ENCODE measurements around the gene PCDHA3.
"Not testable (repeated sequence)": the region's sequence is repeated elsewhere in the genome, so short reads cannot be mapped to it uniquely, and the experiment has no call there.

The PCDHA3 gene

DNA sequence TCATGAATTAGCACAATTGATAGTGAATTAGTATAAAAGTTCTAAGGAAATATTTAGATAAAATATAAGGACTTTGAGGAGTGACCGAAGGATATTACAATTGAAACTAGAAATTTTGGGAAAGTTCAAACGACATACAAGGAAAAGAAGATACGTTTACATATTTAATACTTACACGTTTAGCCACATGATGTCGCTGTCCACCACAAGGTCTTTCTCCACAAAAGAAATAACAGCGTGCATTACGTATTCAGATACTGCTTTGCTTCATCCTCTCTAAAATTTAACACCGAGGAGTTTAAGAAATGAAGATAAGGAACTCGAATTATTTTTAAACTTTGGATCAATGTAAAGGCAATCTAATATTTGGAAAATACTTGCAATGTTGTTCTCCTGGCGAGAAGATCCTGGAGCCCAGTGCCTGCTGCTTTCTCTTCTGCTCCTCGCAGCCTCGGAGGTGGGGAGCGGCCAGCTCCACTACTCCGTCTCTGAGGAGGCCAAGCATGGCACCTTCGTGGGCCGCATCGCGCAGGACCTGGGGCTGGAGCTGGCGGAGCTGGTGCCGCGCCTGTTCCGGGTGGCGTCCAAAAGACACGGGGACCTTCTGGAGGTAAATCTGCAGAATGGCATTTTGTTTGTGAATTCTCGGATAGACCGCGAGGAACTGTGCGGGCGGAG lies at the start of gene PCDHA3:
PCDHA3 (plus strand) TSS at position 242 of the 678 bp plus-strand sequence.
- no peak for DNase-seq (ENCODE audit: low spot score)

DNA sequence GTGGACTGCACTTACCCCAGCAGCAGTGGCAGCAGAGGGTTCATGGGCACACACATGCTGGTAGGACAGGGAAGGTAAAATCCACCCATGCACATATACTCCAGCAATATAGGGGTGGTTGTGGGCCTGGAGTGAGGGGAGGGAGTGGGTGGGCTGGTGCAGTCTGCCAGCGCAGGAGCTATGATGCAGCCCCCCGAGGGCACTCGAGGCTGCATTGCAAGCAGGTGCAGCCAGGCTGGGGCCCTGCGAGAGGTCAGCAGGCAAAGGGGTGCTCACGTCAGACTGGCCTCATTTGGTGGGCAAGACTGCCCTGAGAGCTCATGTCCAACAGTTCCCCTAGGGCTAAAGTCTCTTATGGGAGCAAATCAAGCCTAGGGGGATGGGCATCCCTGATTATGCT lies 47.3 kb upstream of the PCDHA3 start:
- no peak for DNase-seq (ENCODE audit: low spot score)

DNA sequence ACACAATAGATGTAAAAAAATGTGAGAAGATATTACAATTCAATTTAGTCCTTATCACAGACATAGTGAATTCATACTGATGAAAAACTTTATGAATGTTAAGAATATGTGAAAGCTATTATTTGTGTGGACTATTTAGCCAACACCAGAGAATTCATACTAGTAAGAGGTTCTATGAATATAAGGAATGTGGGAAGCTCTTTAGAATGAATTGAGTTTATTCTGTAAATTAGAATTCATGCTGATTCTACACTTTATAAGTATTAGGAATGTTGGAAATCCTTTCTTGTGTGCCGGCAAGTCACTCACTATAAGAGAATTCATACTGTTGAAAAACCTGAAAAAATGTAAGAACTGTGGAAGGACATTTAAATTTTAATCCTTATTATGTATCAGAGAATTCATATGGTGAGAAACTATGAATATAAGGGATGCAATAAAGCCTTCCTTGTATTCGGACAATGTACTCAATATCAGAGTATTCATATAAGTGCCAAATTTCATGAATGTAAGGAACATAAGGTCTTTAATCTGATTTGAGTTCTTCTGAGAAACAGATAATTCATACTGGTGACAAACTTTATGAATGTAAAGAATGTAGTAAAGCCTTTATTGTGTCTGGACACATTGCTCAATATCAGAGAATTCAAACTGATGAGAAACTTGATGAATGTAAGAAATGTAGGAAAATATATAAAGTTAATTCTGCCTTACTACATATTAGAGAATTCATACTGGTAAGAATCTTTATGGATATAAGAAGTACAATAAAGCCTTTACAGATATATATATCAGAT lies 36.5 kb upstream of the PCDHA3 start:
- no peak for DNase-seq (ENCODE audit: low spot score)

DNA sequence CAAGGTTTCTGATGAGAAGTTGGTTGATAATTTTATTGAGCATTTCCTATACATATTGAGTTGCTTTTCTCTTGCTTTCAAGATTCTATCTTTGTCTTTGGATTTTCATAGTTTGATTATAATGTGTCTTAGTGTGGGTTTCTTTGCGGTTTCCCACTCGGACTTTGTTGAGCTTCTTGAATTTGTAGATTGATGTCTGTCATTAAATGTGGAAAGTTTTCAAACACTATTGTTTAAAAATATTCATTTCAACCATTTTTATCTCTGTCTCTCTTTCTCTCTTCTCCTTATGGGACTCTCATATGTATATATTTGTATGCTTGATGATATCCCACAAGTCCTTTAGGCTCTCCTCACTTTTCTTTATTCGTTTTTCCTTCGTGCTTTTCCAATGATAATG lies 33.4 kb upstream of the PCDHA3 start:
- no peak for DNase-seq (ENCODE audit: low spot score)

DNA sequence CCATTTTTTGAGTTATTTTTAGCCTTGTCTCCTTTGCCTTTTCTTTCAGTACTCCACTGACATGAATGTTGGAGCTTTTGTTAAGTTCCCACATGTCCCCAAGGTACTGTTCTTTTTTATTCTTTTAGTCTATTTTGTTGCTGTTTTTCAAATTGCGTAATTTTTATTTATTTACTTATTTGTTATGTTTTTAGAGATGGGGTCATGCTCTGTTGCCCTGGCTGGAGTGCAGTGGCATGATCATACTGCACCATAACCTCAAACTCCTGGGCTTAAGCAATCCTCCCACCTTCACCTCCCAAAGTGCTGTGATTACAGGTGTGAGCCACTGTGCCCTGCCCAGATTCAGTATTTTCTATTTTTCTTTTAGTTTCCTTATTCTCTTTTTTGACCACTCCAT lies 20.3 kb upstream of the PCDHA3 start:
- DNase-seq (ENCODE audit: low spot score): no peak

DNA sequence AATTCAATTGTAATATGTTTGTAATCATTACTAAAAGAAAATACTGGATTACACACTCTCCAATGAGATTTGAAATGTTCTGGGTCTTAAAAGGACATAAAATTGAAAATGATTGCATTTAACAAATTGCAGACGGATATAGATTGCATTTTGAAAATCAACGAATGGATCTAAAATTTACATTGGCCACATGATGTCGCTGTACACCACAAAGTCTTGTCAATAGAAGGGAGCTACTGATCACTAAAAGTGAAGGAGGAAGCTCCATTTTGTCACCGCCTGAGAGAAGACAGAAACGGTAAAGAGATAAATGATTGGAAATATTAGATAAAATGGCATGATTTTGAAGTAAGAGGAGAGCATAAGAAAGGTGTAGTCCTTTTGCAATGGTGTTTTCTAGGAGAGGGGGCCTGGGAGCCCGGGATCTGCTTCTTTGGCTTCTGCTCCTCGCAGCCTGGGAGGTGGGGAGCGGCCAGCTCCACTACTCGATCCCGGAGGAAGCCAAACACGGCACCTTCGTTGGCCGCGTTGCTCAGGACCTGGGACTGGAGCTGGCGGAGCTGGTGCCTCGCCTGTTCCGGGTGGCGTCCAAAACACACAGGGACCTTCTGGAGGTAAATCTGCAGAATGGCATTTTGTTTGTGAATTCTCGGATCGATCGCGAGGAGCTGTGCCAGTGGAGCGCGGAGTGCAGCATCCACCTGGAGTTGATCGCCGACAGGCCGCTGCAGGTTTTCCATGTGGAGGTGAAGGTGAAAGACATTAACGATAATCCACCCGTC lies 14.8 kb upstream of the PCDHA3 start, which contains the start of gene PCDHA1:
PCDHA1 (plus strand) TSS at position 236 of the 782 bp plus-strand sequence.
- no peak for DNase-seq (ENCODE audit: low spot score)

DNA sequence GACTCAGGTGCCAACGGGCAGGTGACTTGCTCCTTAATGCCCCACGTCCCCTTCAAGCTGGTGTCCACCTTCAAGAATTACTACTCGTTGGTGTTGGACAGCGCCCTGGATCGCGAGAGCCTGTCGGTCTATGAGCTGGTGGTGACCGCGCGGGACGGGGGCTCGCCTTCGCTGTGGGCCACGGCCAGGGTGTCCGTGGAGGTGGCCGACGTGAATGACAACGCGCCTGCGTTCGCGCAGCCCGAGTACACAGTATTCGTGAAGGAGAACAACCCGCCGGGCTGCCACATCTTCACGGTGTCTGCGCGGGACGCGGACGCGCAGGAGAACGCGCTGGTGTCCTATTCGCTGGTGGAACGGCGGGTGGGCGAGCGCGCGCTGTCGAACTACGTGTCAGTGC lies 13.4 kb upstream of the PCDHA3 start:
- DNase-seq (ENCODE audit: low spot score): not testable (repeated sequence)

DNA sequence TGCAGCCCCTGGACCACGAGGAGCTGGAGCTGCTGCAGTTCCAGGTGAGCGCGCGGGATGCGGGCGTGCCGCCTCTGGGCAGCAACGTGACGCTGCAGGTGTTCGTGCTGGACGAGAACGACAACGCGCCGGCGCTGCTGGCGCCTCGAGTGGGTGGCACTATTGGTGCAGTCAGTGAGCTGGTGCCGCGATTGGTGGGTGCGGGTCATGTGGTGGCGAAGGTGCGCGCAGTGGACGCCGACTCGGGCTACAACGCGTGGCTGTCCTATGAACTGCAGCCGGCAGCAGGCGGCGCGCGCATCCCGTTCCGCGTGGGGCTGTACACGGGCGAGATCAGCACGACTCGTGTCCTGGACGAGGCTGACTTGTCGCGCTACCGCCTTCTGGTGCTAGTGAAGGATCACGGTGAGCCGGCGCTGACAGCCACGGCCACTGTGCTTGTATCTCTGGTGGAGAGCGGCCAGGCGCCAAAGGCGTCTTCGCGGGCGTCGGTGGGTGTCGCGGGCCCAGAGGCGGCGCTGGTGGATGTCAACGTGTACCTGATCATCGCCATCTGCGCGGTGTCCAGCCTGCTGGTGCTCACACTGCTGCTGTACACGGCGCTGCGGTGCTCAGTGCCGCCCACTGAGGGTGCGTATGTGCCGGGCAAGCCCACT lies 12.9 kb upstream of the PCDHA3 start:
- DNase-seq (ENCODE audit: low spot score): not testable (repeated sequence)

DNA sequence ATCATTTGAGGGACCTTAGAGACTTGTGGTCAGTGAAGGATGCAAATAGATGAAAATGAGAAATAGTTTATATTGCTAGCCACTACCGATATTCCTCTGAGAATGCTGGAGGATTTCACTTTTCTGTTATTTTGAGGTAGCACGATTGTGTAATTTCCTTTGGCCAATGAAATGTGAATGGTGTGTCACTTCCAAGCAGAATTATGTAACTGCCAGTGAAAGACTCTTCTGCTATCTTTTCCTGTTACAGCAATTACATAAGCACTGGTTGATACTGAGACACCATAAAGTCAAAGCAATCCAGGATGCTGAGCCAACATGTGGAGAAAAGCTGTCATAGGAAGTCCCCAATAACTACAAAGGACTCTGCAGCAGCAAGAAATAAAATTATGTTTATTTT lies 9.8 kb upstream of the PCDHA3 start:
- DNase-seq (ENCODE audit: low spot score): no peak

DNA sequence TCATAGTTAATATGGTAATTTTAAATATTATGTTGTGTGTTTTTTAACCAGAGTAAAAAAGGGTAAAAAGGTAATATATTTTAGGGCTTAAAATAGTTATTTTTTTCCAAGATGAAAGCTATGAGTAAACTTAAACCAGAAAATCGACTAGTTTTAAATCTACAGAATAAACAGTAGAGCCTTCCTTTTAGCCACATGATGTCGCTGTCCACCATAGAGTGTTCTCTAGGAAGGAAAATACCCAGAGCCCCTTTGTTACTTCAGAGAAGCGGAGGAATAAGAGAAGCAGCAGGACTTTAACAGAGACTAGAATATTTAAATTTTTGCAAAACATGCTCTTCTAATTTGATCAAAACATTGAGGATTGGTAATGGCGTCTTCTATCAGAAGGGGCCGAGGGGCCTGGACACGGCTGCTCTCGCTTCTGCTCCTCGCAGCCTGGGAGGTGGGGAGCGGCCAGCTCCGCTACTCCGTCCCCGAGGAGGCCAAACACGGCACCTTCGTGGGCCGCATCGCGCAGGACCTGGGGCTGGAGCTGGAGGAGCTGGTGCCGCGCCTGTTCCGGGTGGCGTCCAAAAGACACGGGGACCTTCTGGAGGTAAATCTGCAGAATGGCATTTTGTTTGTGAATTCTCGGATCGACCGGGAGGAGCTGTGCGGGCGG lies 6.1 kb upstream of the PCDHA3 start, which contains the start of gene PCDHA2:
PCDHA2 (plus strand) TSS at position 258 of the 664 bp plus-strand sequence.
- no peak for DNase-seq (ENCODE audit: low spot score)

DNA sequence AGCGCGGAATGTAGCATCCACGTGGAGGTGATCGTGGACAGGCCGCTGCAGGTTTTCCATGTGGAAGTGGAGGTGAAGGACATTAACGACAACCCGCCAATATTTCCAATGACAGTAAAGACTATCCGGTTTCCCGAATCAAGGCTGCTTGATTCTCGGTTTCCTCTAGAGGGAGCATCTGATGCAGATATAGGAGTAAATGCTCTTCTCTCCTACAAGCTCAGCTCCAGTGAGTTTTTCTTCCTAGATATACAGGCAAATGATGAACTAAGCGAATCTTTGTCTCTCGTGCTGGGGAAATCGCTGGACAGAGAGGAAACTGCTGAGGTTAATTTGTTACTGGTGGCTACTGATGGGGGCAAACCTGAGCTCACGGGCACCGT lies 5.6 kb upstream of the PCDHA3 start:
- no peak for DNase-seq (ENCODE audit: low spot score)

DNA sequence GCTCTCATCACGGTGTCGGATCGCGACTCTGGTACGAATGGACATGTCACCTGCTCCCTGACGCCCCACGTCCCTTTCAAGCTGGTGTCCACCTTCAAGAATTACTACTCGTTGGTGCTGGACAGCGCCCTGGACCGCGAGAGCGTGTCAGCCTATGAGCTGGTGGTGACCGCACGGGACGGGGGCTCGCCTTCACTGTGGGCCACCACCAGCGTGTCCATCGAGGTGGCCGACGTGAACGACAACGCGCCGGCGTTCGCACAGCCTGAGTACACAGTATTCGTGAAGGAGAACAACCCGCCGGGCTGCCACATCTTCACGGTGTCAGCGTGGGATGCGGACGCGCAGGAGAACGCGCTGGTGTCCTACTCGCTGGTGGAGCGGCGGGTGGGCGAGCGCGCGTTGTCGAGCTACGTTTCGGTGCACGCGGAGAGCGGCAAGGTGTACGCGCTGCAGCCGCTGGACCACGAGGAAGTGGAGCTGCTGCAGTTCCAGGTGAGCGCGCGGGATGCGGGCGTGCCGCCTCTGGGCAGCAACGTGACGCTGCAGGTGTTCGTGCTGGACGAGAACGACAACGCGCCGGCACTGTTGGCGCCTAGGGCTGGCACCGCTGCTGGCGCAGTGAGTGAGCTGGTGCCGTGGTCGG lies 4.7 kb upstream of the PCDHA3 start:
- not testable (repeated sequence) for DNase-seq (ENCODE audit: low spot score)

DNA sequence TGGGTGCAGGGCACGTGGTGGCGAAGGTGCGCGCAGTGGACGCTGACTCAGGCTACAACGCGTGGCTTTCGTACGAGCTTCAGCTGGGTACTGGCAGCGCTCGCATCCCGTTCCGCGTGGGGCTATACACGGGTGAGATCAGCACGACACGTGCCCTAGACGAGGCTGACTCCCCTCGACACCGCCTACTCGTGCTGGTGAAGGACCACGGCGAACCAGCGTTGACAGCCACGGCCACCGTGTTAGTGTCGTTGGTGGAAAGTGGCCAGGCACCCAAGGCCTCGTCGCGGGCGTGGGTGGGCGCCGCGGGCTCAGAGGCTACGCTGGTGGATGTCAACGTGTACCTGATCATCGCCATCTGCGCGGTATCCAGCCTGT lies 4.2 kb upstream of the PCDHA3 start:
- no peak for DNase-seq (ENCODE audit: low spot score)

DNA sequence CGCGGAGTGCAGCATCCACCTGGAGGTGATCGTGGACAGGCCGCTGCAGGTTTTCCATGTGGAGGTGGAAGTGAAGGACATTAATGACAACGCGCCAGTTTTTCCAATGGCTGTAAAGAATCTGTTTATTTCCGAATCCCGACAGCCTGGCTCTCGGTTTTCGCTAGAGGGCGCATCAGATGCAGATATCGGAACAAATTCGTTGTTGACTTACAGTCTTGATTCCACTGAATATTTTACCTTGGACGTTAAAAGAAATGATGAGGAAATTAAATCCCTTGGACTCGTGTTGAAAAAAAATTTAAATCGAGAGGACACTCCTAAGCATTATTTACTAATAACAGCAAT lies 611 bp downstream of the PCDHA3 start:
- no peak for DNase-seq (ENCODE audit: low spot score)

DNA sequence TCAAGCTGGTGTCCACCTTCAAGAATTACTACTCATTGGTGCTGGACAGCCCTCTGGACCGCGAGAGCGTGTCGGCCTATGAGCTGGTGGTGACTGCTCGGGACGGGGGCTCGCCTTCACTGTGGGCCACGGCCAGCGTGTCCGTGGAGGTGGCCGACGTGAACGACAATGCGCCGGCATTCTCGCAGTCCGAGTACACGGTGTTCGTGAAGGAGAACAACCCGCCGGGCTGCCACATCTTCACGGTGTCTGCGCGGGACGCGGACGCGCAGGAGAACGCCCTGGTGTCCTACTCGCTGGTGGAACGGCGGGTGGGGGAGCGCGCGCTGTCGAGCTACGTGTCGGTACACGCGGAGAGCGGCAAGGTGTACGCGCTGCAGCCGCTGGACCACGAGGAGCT lies 1.5 kb downstream of the PCDHA3 start:
- not testable (repeated sequence) for DNase-seq (ENCODE audit: low spot score)

DNA sequence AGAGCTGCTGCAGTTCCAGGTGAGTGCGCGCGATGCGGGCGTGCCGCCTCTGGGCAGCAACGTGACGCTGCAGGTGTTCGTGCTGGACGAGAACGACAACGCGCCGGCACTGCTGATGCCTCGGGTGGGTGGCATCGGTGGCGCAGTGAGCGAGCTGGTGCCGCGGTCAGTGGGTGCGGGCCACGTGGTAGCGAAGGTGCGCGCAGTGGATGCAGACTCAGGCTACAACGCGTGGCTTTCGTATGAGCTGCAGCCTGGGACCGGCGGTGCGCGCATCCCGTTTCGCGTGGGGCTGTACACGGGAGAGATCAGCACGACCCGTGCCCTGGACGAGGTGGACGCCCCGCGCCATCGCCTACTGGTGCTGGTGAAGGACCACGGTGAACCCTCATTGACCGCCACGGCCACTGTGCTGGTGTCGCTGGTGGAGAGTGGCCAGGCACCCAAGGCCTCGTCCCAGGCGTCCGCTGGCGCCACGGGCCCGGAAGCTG lies 2.0 kb downstream of the PCDHA3 start:
- DNase-seq (ENCODE audit: low spot score): no peak

DNA sequence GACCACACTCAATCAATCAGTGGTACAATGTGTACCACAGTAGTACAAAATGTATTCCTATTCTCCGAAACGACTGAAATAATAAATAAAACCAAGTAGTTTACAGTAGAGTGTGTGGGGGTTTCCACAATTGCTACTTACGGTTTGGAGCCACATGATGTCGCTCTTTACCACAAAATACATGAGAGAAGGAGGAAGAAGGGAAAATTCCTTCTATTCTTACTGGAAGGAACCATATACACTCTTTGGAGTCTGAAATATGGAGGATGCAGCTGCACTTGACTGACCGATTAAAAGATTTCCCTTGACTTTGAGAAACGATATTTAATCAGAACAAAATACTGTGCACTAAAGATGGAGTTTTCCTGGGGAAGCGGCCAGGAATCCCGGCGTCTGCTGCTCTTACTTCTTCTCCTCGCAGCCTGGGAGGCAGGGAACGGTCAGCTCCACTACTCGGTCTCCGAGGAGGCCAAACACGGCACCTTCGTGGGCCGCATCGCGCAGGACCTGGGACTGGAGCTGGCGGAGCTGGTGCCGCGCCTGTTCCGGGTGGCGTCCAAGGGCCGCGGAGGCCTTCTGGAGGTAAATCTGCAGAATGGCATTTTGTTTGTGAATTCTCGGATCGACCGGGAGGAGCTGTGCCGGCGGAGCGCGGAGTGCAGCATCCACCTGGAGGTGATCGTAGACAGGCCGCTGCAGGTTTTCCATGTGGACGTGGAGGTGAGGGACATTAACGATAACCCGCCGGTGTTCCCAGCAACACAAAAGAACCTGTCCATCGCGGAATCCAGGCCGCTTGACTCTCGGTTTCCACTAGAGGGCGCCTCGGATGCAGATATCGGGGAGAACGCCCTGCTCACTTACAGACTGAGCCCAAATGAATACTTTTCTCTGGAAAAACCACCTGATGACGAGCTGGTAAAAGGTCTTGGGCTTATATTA lies 6.2 kb downstream of the PCDHA3 start, which contains the start of gene PCDHA4:
PCDHA4 (plus strand) TSS at position 235 of the 942 bp plus-strand sequence.
- no peak for DNase-seq (ENCODE audit: low spot score)

DNA sequence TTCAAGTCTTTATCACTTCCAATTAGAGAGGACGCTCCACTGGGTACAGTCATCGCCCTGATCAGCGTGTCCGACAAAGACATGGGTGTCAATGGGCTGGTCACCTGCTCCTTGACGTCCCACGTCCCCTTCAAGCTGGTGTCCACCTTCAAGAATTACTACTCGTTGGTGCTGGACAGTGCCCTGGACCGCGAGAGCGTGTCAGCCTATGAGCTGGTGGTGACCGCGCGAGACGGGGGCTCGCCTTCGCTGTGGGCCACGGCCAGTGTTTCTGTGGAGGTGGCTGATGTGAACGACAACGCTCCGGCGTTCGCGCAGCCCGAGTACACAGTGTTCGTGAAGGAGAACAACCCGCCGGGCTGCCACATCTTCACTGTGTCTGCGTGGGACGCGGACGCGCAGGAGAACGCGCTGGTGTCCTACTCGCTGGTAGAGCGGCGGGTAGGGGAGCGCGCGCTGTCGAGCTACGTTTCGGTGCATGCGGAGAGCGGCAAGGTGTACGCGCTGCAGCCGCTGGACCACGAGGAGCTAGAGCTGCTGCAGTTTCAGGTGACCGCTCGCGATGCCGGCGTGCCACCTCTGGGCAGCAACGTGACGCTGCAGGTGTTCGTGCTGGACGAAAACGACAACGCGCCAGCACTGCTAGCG lies 7.5 kb downstream of the PCDHA3 start:
- not testable (repeated sequence) for DNase-seq (ENCODE audit: low spot score)

DNA sequence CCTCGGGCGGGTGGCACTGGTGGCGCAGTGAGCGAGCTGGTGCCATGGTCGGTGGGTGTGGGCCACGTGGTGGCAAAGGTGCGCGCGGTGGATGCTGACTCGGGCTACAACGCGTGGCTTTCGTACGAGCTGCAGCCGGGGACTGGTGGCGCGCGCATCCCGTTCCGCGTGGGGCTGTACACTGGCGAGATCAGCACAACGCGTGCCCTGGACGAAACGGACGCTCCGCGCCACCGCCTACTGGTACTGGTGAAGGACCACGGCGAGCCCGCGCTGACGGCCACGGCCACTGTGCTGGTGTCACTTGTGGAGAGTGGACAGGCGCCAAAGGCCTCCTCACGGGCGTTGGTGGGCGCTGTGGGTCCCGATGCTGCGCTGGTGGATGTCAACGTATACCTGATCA lies 8.0 kb downstream of the PCDHA3 start:
- DNase-seq (ENCODE audit: low spot score): no peak

Data from left forelimb (tissue), 1 donor.